ENCODE measurements around the gene EEPD1. TPM values are rescaled to one million over a fixed set of nuclear protein-coding genes. Genes with fewer than 3 reads are reported as not detected.

Gene EEPD1
- total and polyA plus RNA-seq, 8 donors, result 7.1 to 60.5 (median 10.0) TPM

DNA sequence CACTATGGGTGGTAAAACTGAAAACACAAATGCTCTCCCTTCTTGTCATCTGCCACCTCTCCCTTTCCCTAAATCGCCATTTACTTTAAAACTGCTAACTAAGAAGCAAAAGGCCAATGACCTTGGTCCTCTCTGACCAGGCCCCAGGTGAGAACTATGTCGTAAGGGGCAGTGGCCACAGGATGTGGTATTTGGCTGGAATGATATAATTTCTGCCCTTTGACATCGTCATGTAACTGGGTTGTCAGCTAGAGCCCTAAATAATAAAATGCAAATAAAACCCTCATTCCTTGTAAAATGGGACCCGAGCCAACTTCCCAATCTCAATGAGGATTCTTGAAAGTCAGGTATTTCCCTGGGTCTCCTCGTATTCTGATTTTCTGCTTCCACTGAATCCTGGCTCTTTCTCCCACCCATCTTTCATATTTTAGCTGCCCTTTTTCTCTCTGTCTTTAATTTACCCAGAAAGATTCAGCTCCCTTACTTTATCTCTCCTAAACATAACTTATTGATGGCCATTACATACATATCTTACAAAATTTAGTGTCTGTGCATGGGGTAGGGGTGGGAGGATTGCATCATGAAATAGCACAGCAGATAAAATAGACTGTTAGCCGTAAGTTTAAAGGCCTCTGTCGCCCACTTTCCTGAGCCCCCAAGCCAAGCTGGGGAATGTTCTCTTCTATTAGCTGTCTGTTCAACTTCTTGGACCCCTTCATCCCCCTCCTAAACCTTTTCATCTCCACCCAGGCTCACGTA lies 3.2 kb upstream of the EEPD1 start:
- no peak for FAIRE-seq
- WGBS, 2 donors, result 70 to 80% methylated on average over 7 to 8 of the region's 8 CpGs

DNA sequence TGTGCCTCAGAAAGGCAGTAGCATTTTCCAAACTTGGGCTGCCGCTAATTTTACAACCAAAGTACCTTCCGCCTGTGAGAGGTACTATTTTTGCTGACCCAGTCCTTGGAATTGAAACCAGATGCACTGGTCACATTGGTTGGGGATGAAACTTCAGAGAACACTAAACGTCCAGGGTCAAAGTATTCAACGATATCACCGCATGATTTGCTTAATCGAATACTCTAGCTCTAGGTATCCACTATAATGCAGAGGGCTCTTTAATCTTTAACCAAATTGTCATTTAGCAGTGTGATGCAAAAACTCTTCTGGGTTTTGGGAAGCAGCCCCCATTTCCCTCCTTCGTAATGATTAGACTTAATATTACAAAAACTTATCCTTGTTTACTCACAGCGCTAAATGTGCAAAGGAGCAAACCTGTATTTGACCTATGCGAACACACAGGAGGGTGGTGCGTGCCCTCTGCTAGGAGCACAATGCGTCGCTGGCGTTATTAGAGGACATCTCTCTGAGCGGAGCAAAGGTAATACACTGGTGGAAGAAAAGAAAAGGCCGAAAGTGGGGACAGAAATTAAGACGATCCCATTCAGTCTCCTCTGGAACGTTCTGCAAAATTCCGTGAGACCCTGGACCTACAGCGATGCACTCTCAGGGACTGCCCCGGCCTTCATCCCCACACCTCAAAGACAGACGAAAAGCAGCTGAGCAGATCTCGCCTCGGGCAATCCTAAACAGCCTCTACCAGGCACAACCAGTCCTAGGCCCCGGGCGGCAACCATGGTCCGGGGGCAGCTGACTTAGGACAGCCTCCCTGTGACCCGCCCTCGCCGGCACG lies 916 bp upstream of the EEPD1 start:
- peak overlapping the region; percentile 44 to 89 (median 78) for H3K27ac ChIP-seq
- H3K36me3 ChIP-seq, result no peaks in the 10 kb centered on the region
- TF ChIP-seq, protein P1, sequence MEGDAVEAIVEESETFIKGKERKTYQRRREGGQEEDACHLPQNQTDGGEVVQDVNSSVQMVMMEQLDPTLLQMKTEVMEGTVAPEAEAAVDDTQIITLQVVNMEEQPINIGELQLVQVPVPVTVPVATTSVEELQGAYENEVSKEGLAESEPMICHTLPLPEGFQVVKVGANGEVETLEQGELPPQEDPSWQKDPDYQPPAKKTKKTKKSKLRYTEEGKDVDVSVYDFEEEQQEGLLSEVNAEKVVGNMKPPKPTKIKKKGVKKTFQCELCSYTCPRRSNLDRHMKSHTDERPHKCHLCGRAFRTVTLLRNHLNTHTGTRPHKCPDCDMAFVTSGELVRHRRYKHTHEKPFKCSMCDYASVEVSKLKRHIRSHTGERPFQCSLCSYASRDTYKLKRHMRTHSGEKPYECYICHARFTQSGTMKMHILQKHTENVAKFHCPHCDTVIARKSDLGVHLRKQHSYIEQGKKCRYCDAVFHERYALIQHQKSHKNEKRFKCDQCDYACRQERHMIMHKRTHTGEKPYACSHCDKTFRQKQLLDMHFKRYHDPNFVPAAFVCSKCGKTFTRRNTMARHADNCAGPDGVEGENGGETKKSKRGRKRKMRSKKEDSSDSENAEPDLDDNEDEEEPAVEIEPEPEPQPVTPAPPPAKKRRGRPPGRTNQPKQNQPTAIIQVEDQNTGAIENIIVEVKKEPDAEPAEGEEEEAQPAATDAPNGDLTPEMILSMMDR (IDR thresholded peaks at IDR 0.05), result no peak
- H3K9me3 ChIP-seq, result no peaks in the 10 kb centered on the region
- WGBS, 2 donors, result 10 to 17% methylated on average over 30 of the region's 30 CpGs
- ATAC-seq (peak in 2 of 4 donors; percentile 1 to 2), DNase-seq (no peak), FAIRE-seq (no peak)
- H3K4me3 ChIP-seq, result peak overlapping the region in 2 of 4 donors; percentile 52 to 97
- H3K27me3 ChIP-seq, result no peaks in the 10 kb centered on the region
- H3K4me1 ChIP-seq, result peaks cover 9 to 32% (median 12%) of the 10 kb centered on the region in 3 donors
- intact Hi-C loops (cut with DNase I), result loop anchor here in 1 of 3 donors (10.0 kb wide), 1 partner anchor 133 kb away; no protein-coding TSS in a partner anchor

More for the DNA sequence above, 3.2 kb upstream of the EEPD1 start:
- H3K4me1 ChIP-seq, result peaks cover 0 to 16% (median 0%) of the 10 kb centered on the region in 3 donors
- intact Hi-C loops (cut with DNase I), result loop anchor here in 1 of 3 donors (10.0 kb wide), 1 partner anchor 135 kb away; no protein-coding TSS in a partner anchor
- DNase-seq, result no peak
- no peak overlapping the region for H3K27ac ChIP-seq
- no peaks in the 10 kb centered on the region for H3K9me3 ChIP-seq
- no peaks in the 10 kb centered on the region for H3K36me3 ChIP-seq
- no peak for ATAC-seq
- no peak overlapping the region for H3K4me3 ChIP-seq
- H3K27me3 ChIP-seq, result no peaks in the 10 kb centered on the region
- TF ChIP-seq, protein P1 (IDR thresholded peaks at IDR 0.05), result no peak

DNA sequence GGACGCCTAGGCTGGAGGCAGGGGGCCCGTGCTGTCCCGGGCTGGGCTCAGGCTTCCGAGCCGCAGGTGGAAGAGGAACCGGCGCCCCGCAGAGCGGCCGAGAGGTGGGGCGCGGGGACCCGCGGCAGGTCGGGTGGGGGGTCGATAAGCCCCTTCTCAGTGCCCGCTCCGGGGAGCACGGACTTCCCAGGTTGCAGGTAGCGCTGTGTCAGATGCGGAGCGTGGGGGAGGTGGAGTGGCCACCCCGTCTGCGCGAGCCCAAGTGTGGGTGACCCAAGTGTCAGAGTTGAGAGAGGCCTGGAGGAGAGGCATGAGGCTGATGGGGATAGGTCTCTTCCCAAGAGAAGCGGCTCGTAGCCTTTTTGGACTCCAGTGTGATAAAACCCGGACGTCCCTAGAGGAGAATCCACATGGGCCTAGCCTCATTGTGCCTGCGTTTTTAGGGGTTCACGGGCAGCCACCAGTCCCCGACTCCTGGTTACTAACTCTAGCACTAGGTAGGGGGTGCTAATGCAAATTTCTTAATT lies 580 bp downstream of the EEPD1 start:
- FAIRE-seq (no peak), ATAC-seq (peak; percentile 0 to 7 (median 3)), DNase-seq (peak in 3 of 6 donors; percentile 61 to 87 (median 75))
- Histone ChIP-seq H3K4me3 (peak overlapping the region; percentile 52 to 97 (median 56)), H3K27me3 (no peaks in the 10 kb centered on the region), H3K36me3 (no peaks in the 10 kb centered on the region), H3K4me1 (peaks cover 10 to 40% (median 19%) of the 10 kb centered on the region in 3 donors), H3K9me3 (no peaks in the 10 kb centered on the region), H3K27ac (peak overlapping the region; percentile 67 to 93 (median 82))
- WGBS, 2 donors, result 2 to 3% methylated on average over 23 to 32 of the region's 32 CpGs
- TF ChIP-seq, protein P1 (IDR thresholded peaks at IDR 0.05), result no peak
- intact Hi-C loops (cut with DNase I), result loop anchor here in 1 of 3 donors (10.0 kb wide), 1 partner anchor 131 kb away; no protein-coding TSS in a partner anchor

DNA sequence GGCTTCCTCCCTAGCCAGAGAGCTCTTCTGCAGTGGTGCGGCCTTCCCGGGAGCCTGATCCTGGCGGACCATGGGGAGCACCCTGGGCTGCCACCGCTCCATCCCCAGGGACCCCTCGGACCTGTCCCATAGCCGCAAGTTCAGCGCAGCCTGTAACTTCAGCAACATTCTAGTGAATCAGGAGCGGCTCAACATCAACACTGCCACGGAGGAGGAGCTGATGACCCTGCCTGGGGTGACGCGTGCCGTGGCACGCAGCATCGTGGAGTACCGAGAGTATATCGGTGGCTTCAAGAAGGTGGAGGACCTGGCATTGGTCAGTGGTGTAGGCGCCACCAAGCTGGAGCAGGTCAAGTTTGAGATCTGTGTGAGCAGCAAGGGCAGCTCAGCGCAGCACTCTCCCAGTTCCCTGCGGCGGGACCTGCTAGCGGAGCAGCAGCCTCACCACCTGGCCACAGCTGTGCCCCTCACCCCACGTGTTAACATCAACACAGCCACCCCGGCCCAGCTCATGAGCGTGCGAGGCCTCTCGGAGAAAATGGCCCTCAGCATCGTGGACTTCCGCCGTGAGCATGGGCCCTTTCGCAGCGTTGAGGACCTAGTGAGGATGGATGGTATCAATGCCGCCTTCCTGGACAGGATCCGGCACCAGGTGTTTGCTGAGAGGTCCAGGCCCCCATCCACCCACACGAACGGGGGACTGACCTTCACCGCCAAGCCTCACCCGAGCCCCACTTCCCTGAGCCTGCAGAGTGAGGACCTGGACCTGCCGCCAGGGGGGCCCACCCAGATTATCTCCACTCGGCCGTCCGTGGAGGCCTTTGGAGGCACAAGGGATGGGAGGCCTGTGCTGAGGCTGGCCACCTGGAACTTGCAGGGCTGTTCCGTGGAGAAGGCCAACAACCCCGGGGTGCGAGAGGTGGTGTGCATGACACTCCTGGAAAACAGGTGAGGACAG lies 1.5 kb downstream of the EEPD1 start:
- intact Hi-C loops (cut with DNase I), result loop anchor here in 1 of 3 donors (10.0 kb wide), 1 partner anchor 130 kb away; no protein-coding TSS in a partner anchor
- H3K27ac ChIP-seq, result peak overlapping the region in 3 of 4 donors; percentile 1 to 93 (median 83)

More for the DNA sequence above, 1.5 kb downstream of the EEPD1 start:
- Histone ChIP-seq H3K4me3 (peak overlapping the region in 3 of 4 donors; percentile 52 to 97 (median 52)), H3K36me3 (no peaks in the 10 kb centered on the region), H3K9me3 (no peaks in the 10 kb centered on the region), H3K4me1 (peaks cover 13 to 49% (median 28%) of the 10 kb centered on the region in 3 donors), H3K27me3 (no peaks in the 10 kb centered on the region)
- WGBS, 2 donors, result 84 to 88% methylated on average over 44 of the region's 44 CpGs
- TF ChIP-seq, protein P1 (IDR thresholded peaks at IDR 0.05), result no peak
- no peak for FAIRE-seq
- no peak for ATAC-seq
- peak in 4 of 6 donors; percentile 29 to 83 (median 58) for DNase-seq
